Measurements from ENCODE around the gene DCDC1. TPM values are rescaled to one million over a fixed set of nuclear protein-coding genes. Genes with fewer than 3 reads are reported as not detected.

Gene DCDC1
- total RNA-seq, 2 experiments from 2014 or later: 0.13 TPM; not detected in 1

DNA sequence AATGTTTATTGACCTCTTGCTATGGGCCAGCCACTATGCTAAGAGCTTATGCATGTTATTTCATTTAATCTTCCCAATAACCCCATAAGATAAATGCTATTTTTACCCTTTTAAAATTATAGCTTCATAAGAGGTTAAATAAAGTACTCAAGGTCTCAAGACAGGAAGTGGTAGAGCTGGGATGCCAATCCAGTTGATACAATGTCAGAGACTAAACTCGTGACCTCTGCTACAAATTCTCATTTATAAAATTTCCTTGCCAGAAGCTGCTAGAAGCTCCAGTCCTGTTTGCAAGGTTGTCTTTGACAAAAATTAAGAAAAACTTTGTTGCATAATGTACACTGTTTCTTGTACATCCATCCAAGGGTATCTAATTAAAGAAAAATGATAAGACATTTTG, 517.4 kb downstream of the DCDC1 start:
- ChIA-PET CTCF (ENCODE audit: unreplicated experiment) (no interaction called here), POLR2A (interaction anchor here (0.6 kb wide), 1 partner anchor 210 kb away, joined by 3 read pairs; no protein-coding TSS in a partner anchor)
- no TSS peak for BruUV-seq (replicated peaks)
- no peak for DNase-seq (ENCODE audit: low spot score)
- H2AFZ ChIP-seq (ENCODE audit: low read length): no peak overlapping the region
- H3K27ac ChIP-seq (ENCODE audit: low read depth, low read length, poor library complexity, severe bottlenecking): no peak overlapping the region
- H3K4me3 ChIP-seq (ENCODE audit: low read depth, low read length, poor library complexity, severe bottlenecking): no peak overlapping the region
- no peaks in the 10 kb centered on the region for H3K9me3 ChIP-seq (ENCODE audit: low read length)
- intact Hi-C loops (cut with micrococcal nuclease; ENCODE audit: unreplicated experiment): loop anchor here (10.0 kb wide), 1 partner anchor 507 kb away; no protein-coding TSS in a partner anchor
- no peaks in the 10 kb centered on the region for H3K79me2 ChIP-seq (ENCODE audit: insufficient read depth, low read depth, low read length)
- no peak for TF ChIP-seq EZH2phosphoT487 (IDR thresholded peaks at IDR 0.05; ENCODE audit: borderline replicate concordance, low read depth, low read length)
- TF ChIP-seq, protein P1, sequence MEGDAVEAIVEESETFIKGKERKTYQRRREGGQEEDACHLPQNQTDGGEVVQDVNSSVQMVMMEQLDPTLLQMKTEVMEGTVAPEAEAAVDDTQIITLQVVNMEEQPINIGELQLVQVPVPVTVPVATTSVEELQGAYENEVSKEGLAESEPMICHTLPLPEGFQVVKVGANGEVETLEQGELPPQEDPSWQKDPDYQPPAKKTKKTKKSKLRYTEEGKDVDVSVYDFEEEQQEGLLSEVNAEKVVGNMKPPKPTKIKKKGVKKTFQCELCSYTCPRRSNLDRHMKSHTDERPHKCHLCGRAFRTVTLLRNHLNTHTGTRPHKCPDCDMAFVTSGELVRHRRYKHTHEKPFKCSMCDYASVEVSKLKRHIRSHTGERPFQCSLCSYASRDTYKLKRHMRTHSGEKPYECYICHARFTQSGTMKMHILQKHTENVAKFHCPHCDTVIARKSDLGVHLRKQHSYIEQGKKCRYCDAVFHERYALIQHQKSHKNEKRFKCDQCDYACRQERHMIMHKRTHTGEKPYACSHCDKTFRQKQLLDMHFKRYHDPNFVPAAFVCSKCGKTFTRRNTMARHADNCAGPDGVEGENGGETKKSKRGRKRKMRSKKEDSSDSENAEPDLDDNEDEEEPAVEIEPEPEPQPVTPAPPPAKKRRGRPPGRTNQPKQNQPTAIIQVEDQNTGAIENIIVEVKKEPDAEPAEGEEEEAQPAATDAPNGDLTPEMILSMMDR (conservative IDR thresholded peaks at IDR 0.05; ENCODE audit: low read length): no peak
- no peaks in the 10 kb centered on the region for H4K20me1 ChIP-seq (ENCODE audit: insufficient read depth, low read length)
- no peaks in the 10 kb centered on the region for H3K9me2 ChIP-seq (ENCODE audit: insufficient read depth, low read length)
- no peak overlapping the region for H3K4me2 ChIP-seq (ENCODE audit: low read length)
- no peaks in the 10 kb centered on the region for H3K4me1 ChIP-seq (ENCODE audit: insufficient read depth, low read length, poor library complexity, severe bottlenecking)
- H3K36me3 ChIP-seq (ENCODE audit: insufficient read depth, low read length): no peaks in the 10 kb centered on the region

DNA sequence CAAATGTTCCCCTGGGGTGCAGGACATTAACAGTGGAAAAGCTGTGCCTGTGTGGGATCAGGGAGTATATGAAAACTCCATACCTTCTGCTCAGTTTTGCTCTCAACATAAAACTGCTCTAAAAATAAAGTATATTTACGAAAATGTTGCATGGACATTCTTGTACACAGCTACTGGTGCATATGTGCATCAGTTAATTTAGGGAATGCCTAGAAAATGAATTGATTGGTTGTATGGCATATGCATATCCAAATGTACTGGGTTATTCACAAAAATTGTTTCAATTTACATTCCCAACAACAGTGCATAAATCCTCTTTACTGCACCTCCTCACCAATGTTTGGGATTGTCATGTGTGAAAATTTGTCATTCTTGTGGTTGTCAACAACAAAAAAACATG, 532.3 kb downstream of the DCDC1 start:
- ChIA-PET CTCF (ENCODE audit: unreplicated experiment) (no interaction called here), POLR2A (no interaction called here)
- Histone ChIP-seq H3K27ac (ENCODE audit: low read depth, low read length, poor library complexity, severe bottlenecking) (no peak overlapping the region), H3K36me3 (ENCODE audit: insufficient read depth, low read length) (no peaks in the 10 kb centered on the region), H3K79me2 (ENCODE audit: insufficient read depth, low read depth, low read length) (no peaks in the 10 kb centered on the region), H4K20me1 (ENCODE audit: insufficient read depth, low read length) (no peaks in the 10 kb centered on the region), H2AFZ (ENCODE audit: low read length) (no peak overlapping the region), H3K4me3 (ENCODE audit: low read depth, low read length, poor library complexity, severe bottlenecking) (no peak overlapping the region), H3K9me2 (ENCODE audit: insufficient read depth, low read length) (no peaks in the 10 kb centered on the region), H3K4me2 (ENCODE audit: low read length) (no peak overlapping the region), H3K9me3 (ENCODE audit: low read length) (no peaks in the 10 kb centered on the region), H3K4me1 (ENCODE audit: insufficient read depth, low read length, poor library complexity, severe bottlenecking) (no peaks in the 10 kb centered on the region)
- BruUV-seq (replicated peaks): no TSS peak
- no peak for DNase-seq (ENCODE audit: low spot score)
- intact Hi-C loops (cut with micrococcal nuclease; ENCODE audit: unreplicated experiment): no loop called here
- no peak for TF ChIP-seq EZH2phosphoT487 (IDR thresholded peaks at IDR 0.05; ENCODE audit: borderline replicate concordance, low read depth, low read length)
- TF ChIP-seq, protein P1 (conservative IDR thresholded peaks at IDR 0.05; ENCODE audit: low read length): no peak

DNA sequence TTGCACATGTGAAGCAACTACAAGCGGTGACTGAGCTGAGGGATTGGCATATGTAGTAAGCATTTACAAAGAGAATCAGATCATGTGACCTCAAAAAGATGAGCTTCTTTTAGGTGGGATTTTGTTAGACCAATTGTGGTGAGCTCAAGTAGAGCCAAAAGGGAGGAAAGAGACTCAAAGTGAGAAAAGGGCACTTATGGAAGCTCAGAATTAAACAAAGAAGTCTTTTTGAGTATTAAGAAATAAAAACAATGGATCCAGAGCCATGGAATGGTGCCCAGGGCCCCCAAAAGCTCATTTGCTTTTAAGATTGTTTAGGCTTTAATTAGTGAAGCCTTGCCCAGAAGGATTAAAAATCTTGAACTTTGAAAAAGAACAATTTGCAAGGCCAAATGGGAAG, 536.7 kb downstream of the DCDC1 start:
- intact Hi-C loops (cut with micrococcal nuclease; ENCODE audit: unreplicated experiment): no loop called here
- CTCF ChIA-PET (ENCODE audit: unreplicated experiment): no interaction called here

More for the DNA sequence above, 536.7 kb downstream of the DCDC1 start:
- Histone ChIP-seq H3K79me2 (ENCODE audit: insufficient read depth, low read depth, low read length) (no peaks in the 10 kb centered on the region), H3K9me3 (ENCODE audit: low read length) (no peaks in the 10 kb centered on the region), H3K36me3 (ENCODE audit: insufficient read depth, low read length) (no peaks in the 10 kb centered on the region), H3K4me2 (ENCODE audit: low read length) (no peak overlapping the region), H3K4me3 (ENCODE audit: low read depth, low read length, poor library complexity, severe bottlenecking) (no peak overlapping the region), H2AFZ (ENCODE audit: low read length) (no peak overlapping the region), H3K4me1 (ENCODE audit: insufficient read depth, low read length, poor library complexity, severe bottlenecking) (no peaks in the 10 kb centered on the region), H3K9me2 (ENCODE audit: insufficient read depth, low read length) (no peaks in the 10 kb centered on the region), H4K20me1 (ENCODE audit: insufficient read depth, low read length) (no peaks in the 10 kb centered on the region), H3K27ac (ENCODE audit: low read depth, low read length, poor library complexity, severe bottlenecking) (no peak overlapping the region)
- POLR2A ChIA-PET: interaction anchor here (1.1 kb wide), 1 partner anchor 30 kb away, joined by 3 read pairs; no protein-coding TSS in a partner anchor
- no peak for DNase-seq (ENCODE audit: low spot score)
- TF ChIP-seq, protein P1 (conservative IDR thresholded peaks at IDR 0.05; ENCODE audit: low read length): no peak
- no peak for TF ChIP-seq EZH2phosphoT487 (IDR thresholded peaks at IDR 0.05; ENCODE audit: borderline replicate concordance, low read depth, low read length)
- no TSS peak for BruUV-seq (replicated peaks)
